Measurements from ENCODE around the gene AGT.

GRCh38 chr1:230699716-230700115 is 14.2 kb downstream of the AGT start:
- no peak for TF ChIP-seq GATA2 (IDR thresholded peaks at IDR 0.05; ENCODE audit: low read depth, low read length)
- TF ChIP-seq GATA3 (IDR thresholded peaks at IDR 0.05; ENCODE audit: low read depth, low read length) = no peak
